Hindlimb muscle (tissue), 1 donor: ENCODE data around the gene AP2B1. TPM values are rescaled to one million over a fixed set of nuclear protein-coding genes. Genes with fewer than 3 reads are reported as not detected.

Experiments used
- DNase-seq: peaks from one replicate; pipeline ENCODE4 v3.0.0-alpha.2; 2013
- polyA plus RNA-seq: library from polyadenylated mRNA; unstranded; fragments of 120-200 nt; gene quantifications from one replicate; pipeline ENCODE4 v1.2.1, GENCODE V29; 2013; ENCODE audit not compliant: insufficient read length

The AP2B1 gene
- polyA plus RNA-seq, 1 donor, result 74.1 TPM

- no peak for DNase-seq
Measured at GRCh38 chr17:35731917-35732805, 145.0 kb downstream of the AP2B1 start.

GRCh38 chr17:35732806-35733136, 145.6 kb downstream of the AP2B1 start:
- DNase-seq, result no peak

GRCh38 chr17:35733366-35733765, 146.2 kb downstream of the AP2B1 start:
- DNase-seq, result no peak

- no peak for DNase-seq
Measured at GRCh38 chr17:35734396-35734795, 147.3 kb downstream of the AP2B1 start.

GRCh38 chr17:35735036-35735805, 148.1 kb downstream of the AP2B1 start:
- no peak for DNase-seq

GRCh38 chr17:35736236-35736635, 149.1 kb downstream of the AP2B1 start:
- DNase-seq, result no peak

- no peak for DNase-seq
Measured at GRCh38 chr17:35738519-35739133, 151.5 kb downstream of the AP2B1 start.

DNA sequence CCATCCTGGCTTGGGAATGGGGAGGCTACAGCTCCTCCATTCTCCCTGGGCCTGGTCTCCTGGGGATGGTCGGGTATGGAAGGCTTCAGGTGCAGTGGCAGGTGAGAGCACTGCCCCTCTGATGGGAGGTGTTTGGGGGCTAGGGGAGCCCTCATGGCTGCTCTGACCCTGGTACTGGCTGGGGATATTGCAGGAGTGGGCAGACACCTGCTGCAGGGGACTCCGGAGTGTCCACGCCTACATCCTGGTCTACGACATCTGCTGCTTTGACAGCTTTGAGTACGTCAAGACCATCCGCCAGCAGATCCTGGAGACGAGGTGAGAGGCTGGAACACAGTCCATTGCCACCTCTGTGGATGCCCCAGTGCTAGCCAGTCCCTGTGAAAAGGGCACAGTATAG, 153.1 kb downstream of the AP2B1 start:
- no peak for DNase-seq

DNA sequence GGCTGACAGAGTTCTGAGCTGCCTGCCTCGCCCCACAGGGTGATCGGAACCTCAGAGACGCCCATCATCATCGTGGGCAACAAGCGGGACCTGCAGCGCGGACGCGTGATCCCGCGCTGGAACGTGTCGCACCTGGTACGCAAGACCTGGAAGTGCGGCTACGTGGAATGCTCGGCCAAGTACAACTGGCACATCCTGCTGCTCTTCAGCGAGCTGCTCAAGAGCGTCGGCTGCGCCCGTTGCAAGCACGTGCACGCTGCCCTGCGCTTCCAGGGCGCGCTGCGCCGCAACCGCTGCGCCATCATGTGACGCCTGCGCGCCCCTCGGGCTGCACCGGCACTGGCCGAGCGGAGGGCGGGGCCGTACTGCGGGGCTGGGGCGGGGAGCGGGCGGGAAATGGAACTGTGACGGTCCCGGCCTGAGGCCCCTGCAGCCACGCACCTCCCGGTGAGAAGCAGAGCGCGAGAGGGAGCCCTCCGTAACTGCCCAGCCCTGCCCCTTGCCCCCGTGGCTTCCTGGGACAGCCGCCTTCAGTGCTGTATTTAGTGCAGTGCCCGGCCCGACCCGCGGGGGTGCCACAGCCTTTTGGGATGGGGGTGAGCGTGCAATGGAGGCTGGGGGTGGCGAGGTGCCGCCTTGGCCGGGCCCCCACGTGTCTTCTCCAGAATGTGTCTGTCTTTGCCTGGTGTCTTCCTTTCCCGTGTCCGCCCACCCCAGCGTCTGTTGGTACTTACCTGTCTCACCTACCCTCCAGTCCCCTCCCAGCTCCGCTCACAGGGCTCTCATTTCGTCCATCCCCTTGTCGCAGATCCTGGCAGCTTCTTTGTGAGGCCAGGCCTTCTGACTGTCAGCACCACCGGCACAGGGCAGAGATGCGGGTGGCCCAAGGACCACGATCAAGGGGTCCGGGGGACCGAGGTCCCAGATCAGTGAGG, 154.1 kb downstream of the AP2B1 start:
- no peak for DNase-seq

- no peak for DNase-seq
Measured at GRCh38 chr17:35742496-35742895, 155.4 kb downstream of the AP2B1 start.

- no peak for DNase-seq
Measured at GRCh38 chr17:35742896-35743477, 155.9 kb downstream of the AP2B1 start.

- no peak for DNase-seq
Measured at GRCh38 chr17:35743626-35744328, 156.7 kb downstream of the AP2B1 start.

GRCh38 chr17:35744830-35745229, 157.7 kb downstream of the AP2B1 start:
- DNase-seq, result no peak

GRCh38 chr17:35745246-35745645, 158.1 kb downstream of the AP2B1 start:
- DNase-seq, result no peak

- no peak for DNase-seq
Measured at GRCh38 chr17:35745749-35746320, 158.7 kb downstream of the AP2B1 start.

DNA sequence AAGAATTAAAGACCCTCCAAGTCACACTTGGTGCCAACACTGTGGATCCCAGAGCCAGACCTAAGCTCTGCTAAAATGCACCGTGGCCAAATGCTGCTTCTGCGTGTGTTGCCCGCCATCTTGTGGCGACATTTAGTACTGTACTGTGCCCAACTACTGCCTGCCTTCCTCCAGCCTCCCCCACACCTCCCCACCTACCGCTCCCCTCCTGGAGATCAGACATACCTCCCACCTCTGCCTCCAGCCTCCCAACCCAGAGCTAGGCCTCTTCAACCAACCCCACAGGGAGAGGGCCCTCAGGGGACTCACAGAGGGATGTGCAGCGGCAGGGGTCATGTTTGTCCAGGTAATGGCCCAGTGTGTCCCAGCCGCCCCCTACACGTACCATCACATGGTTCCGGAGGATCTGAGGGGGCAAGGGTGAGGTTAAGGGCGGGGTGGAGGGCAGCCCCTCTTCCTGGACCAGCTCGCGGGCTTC, 160.5 kb downstream of the AP2B1 start:
- peak; percentile 76 for DNase-seq

DNA sequence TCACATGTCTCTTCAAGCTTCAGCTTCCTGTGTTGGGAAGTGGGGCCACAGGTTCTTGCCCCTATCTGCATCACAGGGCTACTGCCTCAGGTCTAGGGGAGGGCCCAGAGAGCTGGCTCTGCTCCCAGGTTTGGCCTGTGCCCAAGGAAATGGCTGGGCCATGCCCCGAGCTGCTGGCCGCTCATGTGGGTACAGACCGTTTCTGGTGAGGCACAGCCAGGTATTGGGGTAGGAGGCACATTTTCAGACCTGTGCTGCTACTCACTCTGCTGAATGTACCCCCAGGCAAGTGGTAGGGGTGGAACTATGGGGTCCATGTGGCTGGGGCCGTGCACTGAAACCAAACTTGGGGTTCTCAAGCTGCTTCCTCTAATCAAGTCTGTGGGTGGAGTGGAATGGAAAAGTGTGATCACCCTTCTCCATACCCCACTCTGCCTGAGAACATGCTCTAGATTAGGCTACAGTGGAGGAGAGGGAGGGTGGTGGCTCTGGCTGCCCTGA, 161.3 kb downstream of the AP2B1 start:
- no peak for DNase-seq

DNA sequence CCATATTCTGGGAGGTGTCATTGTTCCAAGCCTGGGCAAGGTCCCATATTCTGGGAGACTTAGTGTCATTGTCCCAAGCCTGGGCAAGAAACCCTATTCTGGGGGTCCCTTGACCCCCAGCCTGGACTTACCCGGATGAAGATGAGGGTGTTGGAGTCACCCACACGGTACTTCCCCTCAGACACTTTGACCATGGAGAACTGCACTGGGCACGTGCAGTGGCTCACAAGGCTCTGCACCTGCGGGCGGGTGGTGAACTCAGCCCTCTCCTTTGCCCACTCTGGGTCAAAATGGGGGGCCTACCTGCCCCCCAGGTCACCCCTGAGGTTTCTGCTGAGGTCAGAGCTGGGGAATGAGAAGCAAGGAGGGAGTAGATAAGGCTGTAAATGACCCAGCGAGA, 161.9 kb downstream of the AP2B1 start:
- no peak for DNase-seq

DNA sequence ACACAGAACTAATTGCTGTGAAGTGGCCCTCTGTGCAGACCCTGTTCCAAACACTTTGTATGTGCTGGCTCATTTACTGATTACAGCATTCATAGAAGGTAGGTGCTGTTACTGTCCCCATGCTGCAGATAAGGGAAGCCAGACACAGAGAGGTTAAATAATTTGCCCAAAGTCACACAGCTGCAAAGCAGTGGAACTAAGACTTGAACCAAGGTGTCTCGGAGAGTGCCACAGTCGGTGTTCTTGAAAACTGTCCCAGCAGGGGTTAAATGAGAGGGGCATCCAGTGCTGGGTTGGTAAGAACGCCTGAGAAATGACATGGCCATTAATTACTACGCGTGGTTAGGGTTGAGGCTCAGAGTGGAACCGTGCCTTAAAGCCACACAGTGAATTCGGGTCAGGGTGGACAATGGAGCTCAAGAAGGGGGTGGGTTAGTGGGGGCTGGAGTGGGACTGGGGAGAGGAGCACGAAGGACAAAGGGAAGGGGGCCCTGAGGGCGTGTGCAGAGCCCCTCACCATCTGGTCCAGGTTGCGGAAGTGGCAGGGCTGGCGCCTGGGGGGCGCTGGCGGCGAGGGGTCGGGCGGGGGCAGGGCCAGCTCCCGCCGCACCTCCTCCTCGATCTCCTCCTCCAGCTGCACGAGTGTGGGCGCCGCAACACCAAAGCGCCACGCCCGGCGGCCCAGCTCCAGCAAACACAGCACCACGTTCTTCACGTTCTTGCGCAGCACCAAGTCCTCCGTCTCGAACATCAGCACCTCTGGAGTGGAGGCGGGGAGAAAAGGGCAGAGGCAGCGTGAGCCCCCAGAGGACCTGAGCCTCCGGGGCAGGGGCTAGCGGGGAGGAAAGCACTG, 162.7 kb downstream of the AP2B1 start:
- no peak for DNase-seq
